GM18520 (cell line): Measurements from ENCODE around the gene FBN1.

Experiments
- ATAC-seq: cut with Tn5 transposase; IDR thresholded peaks from one replicate; pipeline ENCODE4 v1.9.1; 2021; ENCODE audit not compliant: unreplicated experiment

FBN1 gene

GRCh38 chr15:48624700-48625099 is 20.8 kb downstream of the FBN1 start:
- no peak for ATAC-seq

- no peak for ATAC-seq
These were observed 22.1 kb downstream of the FBN1 start for GRCh38 chr15:48623456-48623855.

GRCh38 chr15:48622237-48622636 is 23.3 kb downstream of the FBN1 start:
- ATAC-seq: no peak

- no peak for ATAC-seq
These were observed 26.1 kb downstream of the FBN1 start for GRCh38 chr15:48619446-48619845.

GRCh38 chr15:48617619-48618018 is 27.9 kb downstream of the FBN1 start:
- no peak for ATAC-seq

GRCh38 chr15:48616216-48616615 is 29.3 kb downstream of the FBN1 start:
- no peak for ATAC-seq

GRCh38 chr15:48614051-48614450 is 31.5 kb downstream of the FBN1 start:
- no peak for ATAC-seq

GRCh38 chr15:48609486-48609885 is 36.0 kb downstream of the FBN1 start:
- ATAC-seq: no peak

- no peak for ATAC-seq
These were observed 37.7 kb downstream of the FBN1 start for GRCh38 chr15:48607846-48608245.

GRCh38 chr15:48604567-48604966 is 40.9 kb downstream of the FBN1 start:
- no peak for ATAC-seq

- ATAC-seq: no peak
These were observed 41.6 kb downstream of the FBN1 start for GRCh38 chr15:48603922-48604321.

- ATAC-seq: no peak
These were observed 42.4 kb downstream of the FBN1 start for GRCh38 chr15:48603123-48603500.

GRCh38 chr15:48602358-48603122 is 43.0 kb downstream of the FBN1 start:
- ATAC-seq: no peak

- ATAC-seq: no peak
These were observed 44.4 kb downstream of the FBN1 start for GRCh38 chr15:48601095-48601494.

- ATAC-seq: no peak
These were observed 48.7 kb downstream of the FBN1 start for GRCh38 chr15:48596841-48597240.

- ATAC-seq: peak; percentile 58
These were observed 49.1 kb downstream of the FBN1 start for GRCh38 chr15:48596415-48596814.

- peak; percentile 71 for ATAC-seq
These were observed 49.5 kb downstream of the FBN1 start for GRCh38 chr15:48595981-48596380.

- no peak for ATAC-seq
These were observed 52.6 kb downstream of the FBN1 start for GRCh38 chr15:48592933-48593332.

GRCh38 chr15:48592221-48592731 is 53.2 kb downstream of the FBN1 start:
- no peak for ATAC-seq

GRCh38 chr15:48590723-48591122 is 54.8 kb downstream of the FBN1 start:
- no peak for ATAC-seq

- no peak for ATAC-seq
These were observed 60.5 kb downstream of the FBN1 start for GRCh38 chr15:48584812-48585563.

- ATAC-seq: no peak
These were observed 61.3 kb downstream of the FBN1 start for GRCh38 chr15:48584090-48584811.
